ENCODE measurements around the gene SLC33A1. TPM values are rescaled to one million over a fixed set of nuclear protein-coding genes. Genes with fewer than 3 reads are reported as not detected.

The SLC33A1 gene
- total RNA-seq, 2 donors from 2014 or later = 30.0 to 39.5 TPM

DNA sequence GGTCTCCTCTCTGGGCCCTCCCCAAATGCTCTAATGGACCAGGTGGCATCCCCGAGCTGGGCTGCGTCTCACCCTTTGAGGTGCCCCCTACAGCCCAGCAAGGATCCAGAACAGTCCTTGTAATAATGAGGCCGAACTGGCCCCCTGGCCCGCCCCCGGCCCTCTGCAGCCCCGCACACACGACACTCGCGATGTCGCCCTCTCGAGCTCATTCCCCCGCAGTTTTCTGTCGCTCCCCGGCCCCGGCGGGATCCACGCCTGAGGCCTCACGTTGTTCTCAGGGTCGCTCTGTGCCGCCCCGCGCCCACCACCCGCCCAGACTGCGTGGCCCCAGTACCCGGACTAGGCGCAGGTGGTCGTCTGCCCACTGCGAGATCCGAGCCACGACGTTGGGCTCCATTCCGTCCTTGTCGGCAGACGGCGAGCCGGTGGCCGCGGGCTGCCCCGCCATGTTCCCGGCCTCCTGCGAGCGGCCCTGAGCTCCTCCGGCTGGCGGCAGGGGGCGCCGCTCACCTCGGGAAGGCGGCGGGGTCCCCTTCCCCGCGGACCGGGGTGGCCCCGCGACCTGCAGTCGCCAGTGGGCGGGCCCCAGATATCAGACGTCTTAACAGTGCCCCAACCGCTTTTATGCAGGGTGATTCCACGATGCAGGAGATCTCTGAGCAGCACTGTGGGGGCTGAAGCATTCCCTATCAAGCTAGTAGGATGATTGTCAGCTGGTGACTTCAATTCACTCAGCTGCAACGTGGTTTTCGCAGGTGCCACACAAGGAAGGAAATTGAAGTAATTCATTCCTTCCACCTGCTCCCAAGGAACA, 48.2 kb downstream of the SLC33A1 start, which contains the start of gene C3orf33:
TSS of gene C3orf33 (minus strand) at position 477 of the 817 bp plus-strand sequence. CDS start at position 451, 26 bp downstream.
- peak; percentile 83 to 87 for DNase-seq
- H3K4me3 Mint-ChIP-seq = peak within 1 kb of the TSS; percentile 84 to 88
- H3K36me3 Mint-ChIP-seq (ENCODE audit: insufficient read depth in 2 of 2) = no peaks in the 10 kb centered on the region
- H3K27me3 Mint-ChIP-seq (ENCODE audit: low read depth) = peaks cover 7% of the 10 kb centered on the region
- ATAC-seq (replicated peaks in 1 of 2) = peak; percentile 98
- H3K27ac Mint-ChIP-seq = peak within 1 kb of the TSS; percentile 47
- H3K4me1 Mint-ChIP-seq (ENCODE audit: low read depth) = peaks cover 14% of the 10 kb centered on the region
- H3K9me3 Mint-ChIP-seq = no peaks in the 10 kb centered on the region

- Mint-ChIP-seq H3K4me1 (ENCODE audit: low read depth) (peaks cover 14% of the 10 kb centered on the region), H3K9me3 (peaks cover 0 to 1% of the 10 kb centered on the region in 2 donors), H3K4me3 (peak overlapping the region; percentile 84 to 88), H3K36me3 (ENCODE audit: insufficient read depth in 2 of 2) (peaks cover 0 to 2% of the 10 kb centered on the region in 2 donors), H3K27me3 (ENCODE audit: low read depth) (peaks cover 7% of the 10 kb centered on the region), H3K27ac (peak overlapping the region; percentile 47)
- ATAC-seq (replicated peaks in 1 of 2) = peak; percentile 14 to 43
- DNase-seq = no peak
These were observed 48.9 kb downstream of the SLC33A1 start for GRCh38 chr3:155805204-155805801.

DNA sequence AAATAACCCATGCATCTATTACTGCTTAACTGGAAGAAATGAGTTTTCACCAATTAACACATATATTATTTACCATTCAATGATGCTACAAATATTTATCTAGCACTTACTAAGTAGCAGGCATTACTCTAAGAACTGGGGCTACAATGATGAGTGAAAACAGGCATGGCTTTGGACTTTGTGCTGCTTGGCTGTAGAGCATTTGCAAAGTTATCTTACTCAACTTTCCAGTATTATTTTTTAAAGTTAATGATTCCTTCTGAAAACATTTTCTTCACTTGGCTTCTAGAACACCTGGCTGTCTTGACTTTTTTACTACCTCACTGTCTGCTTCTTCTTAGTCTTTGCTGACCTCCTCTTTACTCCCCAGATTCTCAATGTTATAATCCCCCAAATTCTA, 49.9 kb downstream of the SLC33A1 start:
- Mint-ChIP-seq H3K36me3 (ENCODE audit: insufficient read depth in 2 of 2) (peaks cover 1 to 3% of the 10 kb centered on the region in 2 donors), H3K4me3 (no peak overlapping the region), H3K9me3 (peaks cover 0 to 1% of the 10 kb centered on the region in 2 donors), H3K27ac (no peak overlapping the region), H3K27me3 (ENCODE audit: low read depth) (peaks cover 3% of the 10 kb centered on the region), H3K4me1 (ENCODE audit: low read depth) (peaks cover 14% of the 10 kb centered on the region)
- ATAC-seq (replicated peaks in 1 of 2) (no peak), DNase-seq (no peak)

DNA sequence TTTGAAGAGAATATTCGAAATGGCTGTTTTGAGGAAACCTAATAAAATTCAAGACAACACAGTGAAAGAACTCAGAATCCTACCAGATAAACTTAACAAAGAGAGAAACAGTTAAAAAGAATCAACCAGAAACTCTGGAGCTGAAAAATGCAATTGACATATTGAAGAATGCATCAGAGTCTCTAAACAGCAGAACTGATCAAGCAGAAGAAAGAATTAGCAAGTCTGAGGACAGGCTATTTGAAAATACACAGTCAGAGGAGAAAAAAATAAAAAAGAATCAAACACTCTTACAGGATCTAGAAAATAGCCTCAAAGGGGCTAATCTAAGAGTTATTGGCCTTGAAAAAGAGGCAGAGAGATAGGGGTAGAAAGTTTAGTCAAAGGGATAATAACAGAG, 61.7 kb downstream of the SLC33A1 start:
- Mint-ChIP-seq H3K27me3 (ENCODE audit: low read depth) (no peaks in the 10 kb centered on the region), H3K4me1 (ENCODE audit: low read depth) (no peaks in the 10 kb centered on the region), H3K9me3 (peaks cover 0 to 3% of the 10 kb centered on the region in 2 donors), H3K27ac (no peak overlapping the region), H3K36me3 (ENCODE audit: insufficient read depth in 2 of 2) (peaks cover 6 to 13% of the 10 kb centered on the region in 2 donors), H3K4me3 (no peak overlapping the region)
- ATAC-seq (replicated peaks in 1 of 2) = no peak
- DNase-seq = no peak

DNA sequence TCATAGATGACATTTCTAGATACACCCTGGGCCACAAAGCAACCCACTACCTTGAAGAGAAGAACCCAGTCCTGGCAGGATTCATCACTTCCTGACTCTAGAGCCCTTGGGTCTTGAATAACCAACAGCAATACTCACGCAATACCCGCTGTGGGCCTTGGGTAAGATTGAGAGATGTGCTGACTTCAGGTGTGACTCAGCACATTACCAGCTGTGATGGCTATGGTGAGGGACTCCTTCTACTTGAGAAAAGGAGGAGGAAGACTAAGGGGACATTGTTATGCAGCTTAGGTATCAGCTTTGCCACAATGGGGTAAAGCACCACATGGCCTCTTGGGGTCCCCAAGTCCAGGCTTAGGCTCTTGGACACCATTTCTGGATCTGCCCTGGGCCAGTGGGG, 63.0 kb downstream of the SLC33A1 start:
- peaks cover 0 to 3% of the 10 kb centered on the region in 2 donors for H3K9me3 Mint-ChIP-seq
- no peak overlapping the region for H3K27ac Mint-ChIP-seq
- peak in 1 of 2 donors; percentile 66 for ATAC-seq (replicated peaks in 1 of 2)
- peaks cover under 1% of the 10 kb centered on the region for H3K4me1 Mint-ChIP-seq (ENCODE audit: low read depth)
- H3K27me3 Mint-ChIP-seq (ENCODE audit: low read depth) = no peaks in the 10 kb centered on the region
- peak in 1 of 2 donors; percentile 11 for DNase-seq
- peaks cover 5 to 9% of the 10 kb centered on the region in 2 donors for H3K36me3 Mint-ChIP-seq (ENCODE audit: insufficient read depth in 2 of 2)
- no peak overlapping the region for H3K4me3 Mint-ChIP-seq

- Mint-ChIP-seq H3K36me3 (ENCODE audit: insufficient read depth in 2 of 2) (peaks cover 5 to 9% of the 10 kb centered on the region in 2 donors), H3K27ac (no peak overlapping the region), H3K27me3 (ENCODE audit: low read depth) (no peaks in the 10 kb centered on the region)
These were observed 63.8 kb downstream of the SLC33A1 start for GRCh38 chr3:155790272-155790925.

GRCh38 chr3:155785662-155786295, 68.4 kb downstream of the SLC33A1 start:
- Mint-ChIP-seq H3K27me3 (ENCODE audit: low read depth) (no peaks in the 10 kb centered on the region), H3K27ac (peak overlapping the region; percentile 36), H3K4me3 (no peak overlapping the region), H3K36me3 (ENCODE audit: insufficient read depth in 2 of 2) (peaks cover 4 to 8% of the 10 kb centered on the region in 2 donors), H3K4me1 (ENCODE audit: low read depth) (peaks cover 10% of the 10 kb centered on the region), H3K9me3 (no peaks in the 10 kb centered on the region)
- DNase-seq (no peak), ATAC-seq (replicated peaks in 1 of 2) (no peak)

More at GRCh38 chr3:155790272-155790925, 63.8 kb downstream of the SLC33A1 start:
- ATAC-seq (replicated peaks in 1 of 2) (no peak), DNase-seq (no peak)
- H3K4me3 Mint-ChIP-seq = no peak overlapping the region
- H3K4me1 Mint-ChIP-seq (ENCODE audit: low read depth) = peaks cover 9% of the 10 kb centered on the region
- peaks cover 0 to 3% of the 10 kb centered on the region in 2 donors for H3K9me3 Mint-ChIP-seq

DNA sequence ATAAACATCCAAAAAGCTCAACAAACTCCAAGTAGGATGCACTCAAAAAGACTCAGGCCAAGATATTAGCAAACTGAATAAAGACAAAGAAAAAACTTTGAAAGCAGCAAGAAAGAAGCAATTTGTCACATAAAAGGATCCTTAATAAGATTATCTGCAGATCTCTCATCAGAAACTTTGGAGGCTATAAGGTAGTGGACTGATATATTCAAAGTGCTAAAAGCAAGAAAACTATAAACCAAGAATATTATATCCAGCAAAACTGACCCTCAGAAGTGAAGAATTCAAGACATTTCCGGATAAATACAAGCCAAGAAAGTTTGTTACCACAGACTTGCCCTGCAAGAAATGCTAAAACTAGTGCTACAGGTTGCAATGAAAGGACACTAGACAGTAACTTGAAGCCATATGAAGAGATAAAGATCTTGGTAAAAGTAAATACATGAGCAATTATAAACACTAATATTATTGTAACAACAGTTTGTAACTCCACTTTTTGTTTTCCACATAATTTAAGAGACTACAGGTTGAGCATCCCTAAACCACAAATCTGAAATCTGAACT, 71.8 kb downstream of the SLC33A1 start:
- Mint-ChIP-seq H3K27ac (no peak overlapping the region), H3K36me3 (ENCODE audit: insufficient read depth in 2 of 2) (peaks cover 6 to 10% of the 10 kb centered on the region in 2 donors)

GRCh38 chr3:155780291-155780690, 73.9 kb downstream of the SLC33A1 start:
- H3K27me3 Mint-ChIP-seq (ENCODE audit: low read depth) = no peaks in the 10 kb centered on the region
- no peaks in the 10 kb centered on the region for H3K9me3 Mint-ChIP-seq
- H3K4me3 Mint-ChIP-seq = no peak overlapping the region
- peaks cover under 1% of the 10 kb centered on the region for H3K4me1 Mint-ChIP-seq (ENCODE audit: low read depth)
- peaks cover 6 to 10% of the 10 kb centered on the region in 2 donors for H3K36me3 Mint-ChIP-seq (ENCODE audit: insufficient read depth in 2 of 2)
- no peak for ATAC-seq (replicated peaks in 1 of 2)
- no peak overlapping the region for H3K27ac Mint-ChIP-seq
- no peak for DNase-seq

More for the DNA sequence above, 71.8 kb downstream of the SLC33A1 start:
- H3K9me3 Mint-ChIP-seq = no peaks in the 10 kb centered on the region
- H3K27me3 Mint-ChIP-seq (ENCODE audit: low read depth) = no peaks in the 10 kb centered on the region
- no peak for DNase-seq
- ATAC-seq (replicated peaks in 1 of 2) = no peak
- H3K4me1 Mint-ChIP-seq (ENCODE audit: low read depth) = peaks cover 10% of the 10 kb centered on the region
- no peak overlapping the region for H3K4me3 Mint-ChIP-seq

GRCh38 chr3:155778462-155778861, 75.8 kb downstream of the SLC33A1 start:
- Mint-ChIP-seq H3K9me3 (no peaks in the 10 kb centered on the region), H3K4me3 (no peak overlapping the region), H3K27me3 (ENCODE audit: low read depth) (no peaks in the 10 kb centered on the region), H3K36me3 (ENCODE audit: insufficient read depth in 2 of 2) (peaks cover 6 to 13% of the 10 kb centered on the region in 2 donors), H3K27ac (no peak overlapping the region), H3K4me1 (ENCODE audit: low read depth) (no peaks in the 10 kb centered on the region)
- DNase-seq (no peak), ATAC-seq (replicated peaks in 1 of 2) (no peak)

DNA sequence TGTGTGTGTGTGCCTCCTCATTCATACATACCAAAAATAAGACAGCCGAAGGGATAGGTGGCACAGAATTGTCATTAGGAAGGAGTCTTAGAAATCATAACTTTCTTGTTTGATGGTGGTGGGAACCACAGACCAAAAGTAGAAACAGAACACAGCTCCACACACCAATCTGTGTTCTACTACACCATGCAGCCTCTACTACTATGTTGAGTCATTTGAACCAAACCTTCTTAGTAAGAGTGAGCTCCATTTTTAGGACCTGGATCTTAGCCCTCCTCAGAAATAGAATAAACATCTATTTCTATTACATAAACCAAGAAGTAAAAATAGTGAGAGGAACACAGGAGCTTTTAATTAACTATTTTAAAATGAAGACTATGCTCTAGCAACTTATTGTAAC, 81.4 kb downstream of the SLC33A1 start:
- DNase-seq (no peak), ATAC-seq (replicated peaks in 1 of 2) (peak in 1 of 2 donors; percentile 58)
- Mint-ChIP-seq H3K27me3 (ENCODE audit: low read depth) (no peaks in the 10 kb centered on the region), H3K4me1 (ENCODE audit: low read depth) (no peaks in the 10 kb centered on the region), H3K4me3 (no peak overlapping the region), H3K36me3 (ENCODE audit: insufficient read depth in 2 of 2) (peaks cover 2 to 4% of the 10 kb centered on the region in 2 donors), H3K9me3 (no peaks in the 10 kb centered on the region), H3K27ac (no peak overlapping the region)

DNA sequence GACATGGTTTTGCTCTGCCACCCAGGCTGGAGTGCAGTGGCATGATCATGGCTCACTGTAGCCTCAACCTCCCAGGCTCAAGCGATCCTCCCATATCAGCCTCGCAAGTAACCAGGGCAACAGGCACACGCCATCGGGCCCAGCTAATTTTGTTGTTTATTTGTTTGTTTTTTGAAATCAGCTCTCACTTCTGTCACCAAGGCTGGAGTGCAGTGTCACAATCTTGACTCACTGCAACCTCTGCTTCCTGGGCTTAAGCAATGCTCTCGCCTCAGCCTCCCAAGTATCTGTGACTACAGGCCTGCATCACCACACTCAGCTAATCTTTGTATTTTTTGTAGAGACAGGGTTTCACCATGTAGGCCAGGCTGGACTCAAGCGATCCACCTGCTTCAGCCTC, 83.1 kb downstream of the SLC33A1 start:
- H3K27ac Mint-ChIP-seq = no peak overlapping the region
- no peak overlapping the region for H3K4me3 Mint-ChIP-seq
- DNase-seq (no peak), ATAC-seq (replicated peaks in 1 of 2) (no peak)
- H3K9me3 Mint-ChIP-seq = no peaks in the 10 kb centered on the region
- peaks cover 5% of the 10 kb centered on the region for H3K4me1 Mint-ChIP-seq (ENCODE audit: low read depth)
- peaks cover 2 to 7% of the 10 kb centered on the region in 2 donors for H3K36me3 Mint-ChIP-seq (ENCODE audit: insufficient read depth in 2 of 2)
- no peaks in the 10 kb centered on the region for H3K27me3 Mint-ChIP-seq (ENCODE audit: low read depth)

All from activated T-cell treated with anti-CD3 and anti-CD28 coated beads, Interleukin-2, amount 50 U/mL, for 72 hours (primary cell).